Rectal smooth muscle tissue (tissue), 1 donor: Measurements from ENCODE around the gene LPAR4.

Experiments
- H3K27ac ChIP-seq: one replicate; pipeline ENCODE4 v1.7.0; 2013; ENCODE audit warnings: low read depth, low read length, inconsistent platforms
- H3K27me3 ChIP-seq: one replicate; pipeline ENCODE4 v1.7.0; 2013; ENCODE audit warnings: low read length; ENCODE audit not compliant: control insufficient read depth, insufficient read depth
- H3K36me3 ChIP-seq: one replicate; pipeline ENCODE4 v1.7.0; 2013; ENCODE audit warnings: low read length; ENCODE audit not compliant: control insufficient read depth, insufficient read depth
- H3K4me1 ChIP-seq: one replicate; pipeline ENCODE4 v1.7.0; 2013; ENCODE audit warnings: low read length; ENCODE audit not compliant: control insufficient read depth, insufficient read depth
- H3K4me3 ChIP-seq: one replicate; pipeline ENCODE4 v1.7.0; 2013; ENCODE audit warnings: low read length
- H3K9ac ChIP-seq: one replicate; pipeline ENCODE4 v1.7.0; 2013; ENCODE audit warnings: low read length

Gene LPAR4, protein sequence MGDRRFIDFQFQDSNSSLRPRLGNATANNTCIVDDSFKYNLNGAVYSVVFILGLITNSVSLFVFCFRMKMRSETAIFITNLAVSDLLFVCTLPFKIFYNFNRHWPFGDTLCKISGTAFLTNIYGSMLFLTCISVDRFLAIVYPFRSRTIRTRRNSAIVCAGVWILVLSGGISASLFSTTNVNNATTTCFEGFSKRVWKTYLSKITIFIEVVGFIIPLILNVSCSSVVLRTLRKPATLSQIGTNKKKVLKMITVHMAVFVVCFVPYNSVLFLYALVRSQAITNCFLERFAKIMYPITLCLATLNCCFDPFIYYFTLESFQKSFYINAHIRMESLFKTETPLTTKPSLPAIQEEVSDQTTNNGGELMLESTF

DNA sequence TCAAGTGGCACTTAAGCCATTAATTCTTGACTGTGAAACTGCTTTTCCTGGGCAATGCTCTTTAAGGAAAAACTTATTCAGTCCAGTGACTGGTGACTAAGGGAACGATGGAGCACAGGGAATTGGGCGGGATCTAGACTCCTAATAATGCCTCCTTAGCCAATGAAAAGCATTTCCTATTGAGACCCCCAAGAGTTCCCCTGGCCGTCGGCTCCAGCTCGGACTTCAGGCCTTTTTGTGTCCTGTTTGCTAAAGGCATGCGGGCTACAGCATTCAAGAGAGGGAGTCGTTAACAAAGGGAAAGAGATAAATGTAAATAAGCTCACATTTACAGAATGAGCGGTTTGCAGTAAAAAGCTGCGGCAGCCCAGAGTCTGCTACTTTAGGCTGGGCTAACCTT is at the start of gene LPAR4:
Gene LPAR4, plus strand, starts transcription at position 232 of the 400 bp plus-strand sequence. CDS start 7,150 bp downstream, outside the sequence.
- H3K4me3 ChIP-seq: peak within 1 kb of the TSS; percentile 43
- no peaks in the 10 kb centered on the region for H3K36me3 ChIP-seq
- H3K27ac ChIP-seq: no peak within 1 kb of the TSS
- no peaks in the 10 kb centered on the region for H3K27me3 ChIP-seq
- H3K4me1 ChIP-seq: no peaks in the 10 kb centered on the region
- no peak within 1 kb of the TSS for H3K9ac ChIP-seq

DNA sequence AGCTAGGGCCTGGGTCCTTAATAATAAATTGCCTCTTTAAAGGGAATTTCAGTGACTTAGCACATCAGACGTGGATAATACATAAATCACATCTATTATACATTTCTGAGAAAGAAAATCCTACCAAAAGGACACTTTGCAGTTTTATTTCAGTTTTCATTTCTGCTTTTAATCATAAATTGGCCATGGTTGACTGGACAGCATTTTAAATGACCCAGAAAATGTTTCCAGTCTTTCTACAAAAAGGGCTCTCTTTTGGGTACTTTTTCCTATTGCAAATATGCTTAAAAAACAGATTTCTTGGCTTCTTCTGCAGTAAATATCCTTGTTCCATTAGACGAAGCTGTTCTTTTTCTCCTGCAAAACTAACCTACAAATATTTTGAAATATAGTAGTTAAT is 41.4 kb upstream of the LPAR4 start:
- Histone ChIP-seq H3K36me3 (no peaks in the 10 kb centered on the region), H3K4me3 (no peak overlapping the region), H3K9ac (no peak overlapping the region), H3K4me1 (no peaks in the 10 kb centered on the region), H3K27ac (no peak overlapping the region), H3K27me3 (no peaks in the 10 kb centered on the region)

GRCh38 chrX:78708262-78708661 is 39.3 kb upstream of the LPAR4 start:
- H3K27ac ChIP-seq: no peak overlapping the region
- no peaks in the 10 kb centered on the region for H3K27me3 ChIP-seq
- H3K36me3 ChIP-seq: no peaks in the 10 kb centered on the region

GRCh38 chrX:78708816-78709215 is 38.7 kb upstream of the LPAR4 start:
- Histone ChIP-seq H3K4me1 (no peaks in the 10 kb centered on the region), H3K27ac (no peak overlapping the region), H3K4me3 (no peak overlapping the region), H3K36me3 (no peaks in the 10 kb centered on the region), H3K27me3 (no peaks in the 10 kb centered on the region), H3K9ac (no peak overlapping the region)

More at GRCh38 chrX:78708262-78708661, 39.3 kb upstream of the LPAR4 start:
- Histone ChIP-seq H3K4me3 (no peak overlapping the region), H3K9ac (no peak overlapping the region), H3K4me1 (no peaks in the 10 kb centered on the region)

DNA sequence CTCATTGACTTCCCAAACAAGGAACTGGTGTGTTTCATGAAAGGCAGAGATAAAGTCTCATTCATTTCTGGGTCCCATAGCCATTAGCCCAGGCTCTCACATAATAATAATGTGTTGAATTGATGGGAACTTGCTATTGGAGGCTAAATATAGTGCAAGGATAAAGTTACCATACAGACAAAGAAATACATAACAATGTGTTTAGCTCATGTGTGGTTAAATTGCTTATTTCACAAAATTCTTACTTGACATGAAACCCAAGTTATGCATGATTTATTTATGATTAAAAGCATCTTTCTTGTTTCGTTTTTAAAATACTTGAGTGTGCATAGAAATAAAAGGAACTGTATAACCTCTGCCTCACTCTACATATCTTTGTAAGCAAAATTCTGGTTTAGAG is 37.3 kb upstream of the LPAR4 start:
- Histone ChIP-seq H3K4me1 (no peaks in the 10 kb centered on the region), H3K36me3 (no peaks in the 10 kb centered on the region), H3K9ac (no peak overlapping the region), H3K27me3 (no peaks in the 10 kb centered on the region), H3K4me3 (no peak overlapping the region), H3K27ac (no peak overlapping the region)

- Histone ChIP-seq H3K4me3 (no peak overlapping the region), H3K27ac (no peak overlapping the region), H3K27me3 (no peaks in the 10 kb centered on the region), H3K36me3 (no peaks in the 10 kb centered on the region), H3K4me1 (no peaks in the 10 kb centered on the region), H3K9ac (no peak overlapping the region)
Measured at GRCh38 chrX:78712336-78712735, 35.2 kb upstream of the LPAR4 start.

GRCh38 chrX:78725287-78725686 is 22.2 kb upstream of the LPAR4 start:
- Histone ChIP-seq H3K27me3 (no peaks in the 10 kb centered on the region), H3K4me1 (no peaks in the 10 kb centered on the region), H3K36me3 (no peaks in the 10 kb centered on the region), H3K27ac (no peak overlapping the region), H3K9ac (no peak overlapping the region), H3K4me3 (no peak overlapping the region)

DNA sequence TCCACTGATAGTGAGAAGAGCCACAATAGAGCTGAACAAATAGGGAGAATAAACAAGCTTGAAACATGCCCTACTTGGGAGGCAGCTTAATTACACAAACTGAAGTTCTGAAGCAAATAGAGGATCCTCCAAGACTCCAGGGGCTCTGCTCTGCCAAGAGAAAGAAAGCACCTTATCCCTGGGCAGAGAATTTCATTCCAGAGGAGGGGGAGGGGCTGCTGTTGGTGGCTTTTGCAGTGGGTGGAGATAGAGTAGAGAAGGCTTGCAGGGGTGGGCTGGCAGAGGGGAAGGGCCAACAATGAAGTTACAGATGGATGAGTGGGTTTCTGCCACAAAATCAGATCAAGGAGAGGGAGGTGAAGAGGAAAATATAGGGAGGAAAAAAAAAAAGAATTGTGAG is 1.0 kb upstream of the LPAR4 start:
- Histone ChIP-seq H3K27ac (no peak overlapping the region), H3K27me3 (no peaks in the 10 kb centered on the region)

DNA sequence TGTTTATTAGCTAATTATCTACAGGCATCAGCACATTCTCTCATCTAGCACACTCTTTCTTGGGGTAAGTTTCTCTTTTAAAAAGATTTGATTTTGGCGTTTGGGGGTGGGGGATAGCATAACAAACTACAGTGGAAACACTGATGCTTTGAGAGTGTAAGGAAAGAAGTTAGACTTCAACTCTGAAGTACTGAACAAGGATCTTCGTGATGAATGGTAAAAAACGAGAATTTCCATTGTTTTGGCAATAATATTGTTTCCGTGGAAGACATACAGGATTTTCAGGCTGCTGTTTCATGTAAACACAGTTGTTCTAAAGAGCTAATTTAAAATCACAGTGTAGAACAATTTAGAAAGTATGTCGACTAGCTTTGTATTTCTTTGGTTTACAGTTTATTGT is 451 bp downstream of the LPAR4 start:
- H3K4me1 ChIP-seq: no peaks in the 10 kb centered on the region
- no peaks in the 10 kb centered on the region for H3K36me3 ChIP-seq
- no peak overlapping the region for H3K9ac ChIP-seq
- no peak overlapping the region for H3K27ac ChIP-seq
- H3K27me3 ChIP-seq: no peaks in the 10 kb centered on the region
- peak overlapping the region; percentile 43 for H3K4me3 ChIP-seq

More for the DNA sequence above, 1.0 kb upstream of the LPAR4 start:
- no peak overlapping the region for H3K4me3 ChIP-seq
- no peaks in the 10 kb centered on the region for H3K36me3 ChIP-seq
- no peaks in the 10 kb centered on the region for H3K4me1 ChIP-seq
- no peak overlapping the region for H3K9ac ChIP-seq

DNA sequence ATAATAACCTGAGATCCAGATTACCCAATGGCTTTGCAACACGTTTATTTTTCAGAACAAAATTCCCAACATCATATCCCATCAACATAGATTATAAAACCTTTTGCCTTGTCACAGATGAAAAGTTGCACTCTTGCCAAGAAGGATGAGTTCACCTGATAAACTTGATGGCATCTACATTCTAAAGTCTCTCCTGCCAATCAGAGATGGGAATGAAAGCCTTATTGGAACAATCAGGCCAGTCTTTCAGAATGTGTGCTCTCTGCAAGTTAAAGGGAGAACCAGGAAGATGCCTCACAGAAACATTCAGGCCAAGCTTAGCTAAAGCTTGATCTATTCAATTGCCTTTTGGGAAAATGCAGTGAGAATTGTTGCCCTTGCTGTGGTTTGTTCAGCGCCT is 1.3 kb downstream of the LPAR4 start:
- Histone ChIP-seq H3K4me1 (no peaks in the 10 kb centered on the region), H3K27me3 (no peaks in the 10 kb centered on the region), H3K36me3 (no peaks in the 10 kb centered on the region), H3K4me3 (no peak overlapping the region), H3K27ac (no peak overlapping the region), H3K9ac (no peak overlapping the region)

- no peaks in the 10 kb centered on the region for H3K36me3 ChIP-seq
- H3K4me3 ChIP-seq: no peak overlapping the region
- H3K27me3 ChIP-seq: no peaks in the 10 kb centered on the region
- H3K27ac ChIP-seq: no peak overlapping the region
- H3K9ac ChIP-seq: no peak overlapping the region
- no peaks in the 10 kb centered on the region for H3K4me1 ChIP-seq
Measured at GRCh38 chrX:78753571-78753970, 6.1 kb downstream of the LPAR4 start.

- Histone ChIP-seq H3K4me1 (no peaks in the 10 kb centered on the region), H3K9ac (no peak overlapping the region), H3K4me3 (no peak overlapping the region), H3K27ac (no peak overlapping the region), H3K36me3 (no peaks in the 10 kb centered on the region), H3K27me3 (no peaks in the 10 kb centered on the region)
Measured at GRCh38 chrX:78754917-78755316, 7.4 kb downstream of the LPAR4 start.

GRCh38 chrX:78759081-78759480 is 11.6 kb downstream of the LPAR4 start:
- Histone ChIP-seq H3K4me1 (no peaks in the 10 kb centered on the region), H3K9ac (no peak overlapping the region), H3K36me3 (no peaks in the 10 kb centered on the region), H3K4me3 (no peak overlapping the region), H3K27me3 (no peaks in the 10 kb centered on the region), H3K27ac (no peak overlapping the region)
